CD14-positive monocyte (primary cell): ENCODE data around the gene HUNK. TPM values are rescaled to one million over a fixed set of nuclear protein-coding genes. Genes with fewer than 3 reads are reported as not detected.

Experiments
- DNase-seq, 3 donors: peaks; one replicate each; pipeline ENCODE4 v3.0.0-alpha.2; 2011 to 2022
- H2AFZ ChIP-seq: 2 replicates; pipeline ENCODE4 v1.6.0; 2012; ENCODE audit warnings: mild to moderate bottlenecking, low read depth, low read length, inconsistent platforms; ENCODE audit not compliant: insufficient read depth, poor library complexity, severe bottlenecking
- H3K27ac ChIP-seq, 2 donors: 1 replicate in 1 of 2; 2 replicates in 1 of 2; pipeline ENCODE4 v1.5.1; 2012 to 2013; ENCODE audit warnings: low read length in 2 of 2, control low read depth in 1 of 2, inconsistent platforms in 1 of 2, low read depth in 1 of 2, mild to moderate bottlenecking in 1 of 2
- H3K27me3 ChIP-seq, 2 donors: one replicate each; pipeline versions ENCODE4 v1.6.0 to v1.6.1; 2011 to 2013; ENCODE audit warnings: low read length in 2 of 2; ENCODE audit not compliant: control insufficient read depth in 2 of 2, insufficient read depth in 2 of 2
- H3K36me3 ChIP-seq, 2 donors: replicated peaks in 1 of 2; 1 replicate in 1 of 2; 2 replicates in 1 of 2; pipeline versions ENCODE4 v1.5.1 to v1.6.1; 2012 to 2013; ENCODE audit warnings: low read length in 2 of 2, control low read depth in 1 of 2, inconsistent platforms in 1 of 2, mild to moderate bottlenecking in 1 of 2; ENCODE audit not compliant: insufficient read depth in 2 of 2, control insufficient read depth in 1 of 2
- H3K4me1 ChIP-seq, 2 donors: 1 replicate in 1 of 2; 2 replicates in 1 of 2; pipeline versions ENCODE4 v1.5.1 to v1.6.1; 2012 to 2013; ENCODE audit warnings: low read length in 2 of 2, control low read depth in 1 of 2, inconsistent platforms in 1 of 2, mild to moderate bottlenecking in 1 of 2, moderate library complexity in 1 of 2; ENCODE audit not compliant: insufficient read depth in 2 of 2, control insufficient read depth in 1 of 2
- H3K4me2 ChIP-seq: replicated peaks from 2 replicates; pipeline ENCODE3; 2012; ENCODE audit warnings: low read length, moderate library complexity, mild to moderate bottlenecking; ENCODE audit not compliant: poor library complexity, severe bottlenecking; ENCODE audit errors: extremely low read depth
- H3K4me3 ChIP-seq, 3 experiments: fragments of 200-600 bp in 1 of 3; sonication (generic) in 1 of 3; replicated peaks in 1 of 3; 1 replicate in 2 of 3; 2 replicates in 1 of 3; pipeline ENCODE4 v1.5.1; 2011 to 2013; ENCODE audit warnings: low read length in 3 of 3, mild to moderate bottlenecking in 3 of 3, control low read depth in 2 of 3, low read depth in 2 of 3, inconsistent platforms in 1 of 3, moderate library complexity in 1 of 3
- H3K79me2 ChIP-seq: 2 replicates; pipeline ENCODE4 v1.6.0; 2012; ENCODE audit warnings: mild to moderate bottlenecking, control low read depth, inconsistent platforms, low read length, moderate library complexity; ENCODE audit not compliant: insufficient read depth
- H3K9ac ChIP-seq: 2 replicates; pipeline ENCODE4 v1.6.0; 2017; ENCODE audit warnings: low read length, mild to moderate bottlenecking; ENCODE audit not compliant: insufficient read depth, poor library complexity, severe bottlenecking
- H3K9me3 ChIP-seq, 2 donors: replicated peaks in 1 of 2; 1 replicate in 1 of 2; 2 replicates in 1 of 2; pipeline versions ENCODE4 v1.5.1 to v1.6.1; 2012 to 2013; ENCODE audit warnings: low read length in 2 of 2, control low read depth in 1 of 2; ENCODE audit not compliant: control insufficient read depth in 1 of 2, insufficient read depth in 1 of 2
- H4K20me1 ChIP-seq: 2 replicates; pipeline ENCODE4 v1.6.0; 2012; ENCODE audit warnings: mild to moderate bottlenecking, low read length, control low read depth, moderate library complexity; ENCODE audit not compliant: insufficient read depth
- H3K27ac Mint-ChIP-seq, 7 donors: one replicate each; pipeline ENCODE4 v1.8.0; 2020; ENCODE audit warnings: mild to moderate bottlenecking in 7 of 7, mixed read lengths in 7 of 7, moderate library complexity in 6 of 7, inconsistent platforms in 2 of 7
- H3K27me3 Mint-ChIP-seq, 3 donors: one replicate each; pipeline ENCODE4 v1.8.0; 2021 to 2022; ENCODE audit warnings: low read depth in 3 of 3, mild to moderate bottlenecking in 3 of 3, mixed read lengths in 3 of 3, moderate library complexity in 3 of 3, inconsistent platforms in 1 of 3
- H3K36me3 Mint-ChIP-seq, 2 donors: one replicate each; pipeline ENCODE4 v1.8.0; 2020; ENCODE audit warnings: mixed read lengths in 2 of 2, inconsistent platforms in 1 of 2, mild to moderate bottlenecking in 1 of 2
- H3K4me1 Mint-ChIP-seq: one replicate; pipeline ENCODE4 v1.8.0; 2020; ENCODE audit warnings: mild to moderate bottlenecking, mixed read lengths
- H3K4me3 Mint-ChIP-seq, 2 donors: one replicate each; pipeline ENCODE4 v1.8.0; 2020; ENCODE audit warnings: mild to moderate bottlenecking in 2 of 2, mixed read lengths in 2 of 2, moderate library complexity in 1 of 2
- H3K9me3 Mint-ChIP-seq, 7 donors: one replicate each; pipeline ENCODE4 v1.8.0; 2020 to 2022; ENCODE audit warnings: mixed read lengths in 7 of 7, mild to moderate bottlenecking in 6 of 7, moderate library complexity in 6 of 7, inconsistent platforms in 2 of 7
- WGBS: methylation state at CpG from one replicate; pipeline ENCODE4 v1.1.5; 2013; ENCODE audit warnings: missing lambda C conversion rate; ENCODE audit not compliant: insufficient coverage; 5-methylcytosine and 5-hydroxymethylcytosine counted together
- intact Hi-C, 2 donors: fragments of 100-400 bp; cut with micrococcal nuclease; formaldehyde crosslinking; loops; one replicate each; pipeline versions ENCODE4 v1.15.0 to v1.15.1; 2023
- polyA plus RNA-seq, 3 donors: library from polyadenylated mRNA; depleted of rRNA in 1 of 3; unstranded in 2 of 3; stranded (reverse) in 1 of 3; fragments of 300-500 nt in 2 of 3; fragments of >200 nt in 1 of 3; fragmentation: Illumina TruSeq in 2 of 3; gene quantifications; 1 replicate in 2 of 3; 2 replicates in 1 of 3; pipeline ENCODE4 v1.2.3, GENCODE V29; 2012 to 2021
- TF ChIP-seq, protein P1 (sequence below): fragments of 200-600 bp; IDR thresholded peaks from one replicate; pipeline ENCODE4 v1.8.0; 2022; ENCODE audit warnings: antibody characterized with exemption, mild to moderate bottlenecking

The HUNK gene
- polyA plus RNA-seq, 3 donors, result not detected

DNA sequence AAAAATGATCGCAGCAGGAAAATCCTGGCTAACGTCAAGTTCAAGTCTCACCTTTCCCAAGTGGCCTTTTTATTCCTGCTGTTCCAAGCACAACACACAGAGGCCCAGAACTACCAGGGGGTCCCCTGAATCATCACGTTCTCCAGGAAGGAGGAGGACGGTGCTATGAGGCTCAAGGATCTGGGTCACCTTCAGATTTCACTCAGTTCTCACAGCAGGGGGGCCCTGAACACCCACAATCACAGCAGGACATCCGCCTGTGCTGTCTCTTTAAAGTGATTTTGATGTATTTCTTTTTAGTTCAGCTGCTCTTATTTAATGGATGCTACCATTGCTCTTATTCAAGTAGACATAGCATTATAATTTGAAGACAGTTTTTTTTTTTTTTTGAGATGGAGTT is 173.4 kb downstream of the HUNK start:
- no CpG with 5 or more reads among the region's 5 CpGs for WGBS
- no peak for DNase-seq
- no peak overlapping the region for H3K27ac Mint-ChIP-seq

DNA sequence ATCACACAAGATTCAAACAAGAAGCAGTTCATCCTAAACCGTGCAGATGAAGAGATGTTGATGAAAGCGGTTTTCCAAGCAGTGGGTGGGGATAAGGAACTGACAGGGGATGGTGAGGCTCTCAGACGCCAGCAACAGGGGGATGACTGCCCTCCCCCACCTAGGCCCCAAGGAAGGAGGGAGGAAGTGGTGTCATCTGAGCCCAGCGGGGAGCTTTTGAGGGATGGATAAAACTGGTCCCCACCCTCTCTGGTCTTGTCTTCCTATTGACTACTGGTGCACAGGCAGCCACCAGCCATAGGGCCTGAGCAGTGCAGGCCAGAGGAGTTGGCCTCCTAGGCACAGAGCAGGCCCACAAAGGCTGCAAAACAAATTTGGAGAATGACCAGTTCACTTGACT is 175.5 kb downstream of the HUNK start:
- Mint-ChIP-seq H3K27ac (peak overlapping the region in 1 of 7 donors; percentile 85), H3K4me3 (no peak overlapping the region), H3K9me3 (peaks cover 4 to 36% (median 15%) of the 10 kb centered on the region in 7 donors), H3K36me3 (no peaks in the 10 kb centered on the region), H3K4me1 (no peaks in the 10 kb centered on the region), H3K27me3 (peaks cover 0 to 6% (median 2%) of the 10 kb centered on the region in 3 donors)
- intact Hi-C loops, result no loop called here
- Histone ChIP-seq H3K27me3 (no peaks in the 10 kb centered on the region), H3K4me3 (no peak overlapping the region), H3K9ac (no peak overlapping the region), H3K9me3 (peaks cover 16 to 17% of the 10 kb centered on the region in 2 donors), H3K4me1 (no peaks in the 10 kb centered on the region), H3K27ac (no peak overlapping the region), H2AFZ (no peak overlapping the region), H4K20me1 (no peaks in the 10 kb centered on the region), H3K36me3 (no peaks in the 10 kb centered on the region), H3K4me2 (no peak overlapping the region), H3K79me2 (no peaks in the 10 kb centered on the region)
- TF ChIP-seq, protein P1, sequence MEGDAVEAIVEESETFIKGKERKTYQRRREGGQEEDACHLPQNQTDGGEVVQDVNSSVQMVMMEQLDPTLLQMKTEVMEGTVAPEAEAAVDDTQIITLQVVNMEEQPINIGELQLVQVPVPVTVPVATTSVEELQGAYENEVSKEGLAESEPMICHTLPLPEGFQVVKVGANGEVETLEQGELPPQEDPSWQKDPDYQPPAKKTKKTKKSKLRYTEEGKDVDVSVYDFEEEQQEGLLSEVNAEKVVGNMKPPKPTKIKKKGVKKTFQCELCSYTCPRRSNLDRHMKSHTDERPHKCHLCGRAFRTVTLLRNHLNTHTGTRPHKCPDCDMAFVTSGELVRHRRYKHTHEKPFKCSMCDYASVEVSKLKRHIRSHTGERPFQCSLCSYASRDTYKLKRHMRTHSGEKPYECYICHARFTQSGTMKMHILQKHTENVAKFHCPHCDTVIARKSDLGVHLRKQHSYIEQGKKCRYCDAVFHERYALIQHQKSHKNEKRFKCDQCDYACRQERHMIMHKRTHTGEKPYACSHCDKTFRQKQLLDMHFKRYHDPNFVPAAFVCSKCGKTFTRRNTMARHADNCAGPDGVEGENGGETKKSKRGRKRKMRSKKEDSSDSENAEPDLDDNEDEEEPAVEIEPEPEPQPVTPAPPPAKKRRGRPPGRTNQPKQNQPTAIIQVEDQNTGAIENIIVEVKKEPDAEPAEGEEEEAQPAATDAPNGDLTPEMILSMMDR, result no peak
- no CpG with 5 or more reads among the region's 4 CpGs for WGBS
- no peak for DNase-seq

More for the DNA sequence above, 173.4 kb downstream of the HUNK start:
- peaks cover 0 to 6% (median 2%) of the 10 kb centered on the region in 3 donors for H3K27me3 Mint-ChIP-seq
- no peaks in the 10 kb centered on the region for H3K36me3 Mint-ChIP-seq
- TF ChIP-seq, protein P1, result no peak
- Histone ChIP-seq H3K9me3 (peaks cover 15 to 23% of the 10 kb centered on the region in 2 donors), H2AFZ (no peak overlapping the region), H3K4me1 (no peaks in the 10 kb centered on the region), H3K79me2 (no peaks in the 10 kb centered on the region), H3K36me3 (no peaks in the 10 kb centered on the region), H3K4me2 (no peak overlapping the region), H3K4me3 (no peak overlapping the region), H3K27ac (no peak overlapping the region), H4K20me1 (no peaks in the 10 kb centered on the region), H3K27me3 (no peaks in the 10 kb centered on the region), H3K9ac (no peak overlapping the region)
- H3K4me1 Mint-ChIP-seq, result no peaks in the 10 kb centered on the region
- no peak overlapping the region for H3K4me3 Mint-ChIP-seq
- intact Hi-C loops, result no loop called here
- peaks cover 2 to 37% (median 13%) of the 10 kb centered on the region in 7 donors for H3K9me3 Mint-ChIP-seq

Other genes starting within 250 kb of the HUNK start
- 100 to 1,000 TPM in 2 of 3 donors, 10 to 100 TPM in 1; 79.6 to 174 (median 157) TPM for gene SOD1, start 213.3 kb upstream of the HUNK start, polyA plus RNA-seq
- 10 to 100 TPM in 2 of 3 donors, 1 to 10 TPM in 1; 4.6 to 28.7 (median 11.3) TPM for gene SCAF4, start 140.9 kb upstream of the HUNK start, polyA plus RNA-seq